HCT116 (cell line): ENCODE results near the gene RBM33. TPM values are rescaled to one million over a fixed set of nuclear protein-coding genes. Genes with fewer than 3 reads are reported as not detected.

Experiments used
- ATAC-seq: fragments of 200-7000 bp; cut with Tn5 transposase; 2 replicates; pipeline ENCODE4 v1.9.1; 2020; ENCODE audit warnings: mild to moderate bottlenecking, moderate library complexity
- BruUV-seq: library from RNA; stranded (reverse); fragments of 400-500 nt; replicated peaks from 2 replicates; lab custom pipeline; 2021; lab: Mats Ljungman, UMichigan
- CTCF ChIA-PET: fragments of 300-600 bp; sonication (Branson Sonifier 250); formaldehyde crosslinking; loops from one replicate; lab custom pipeline; 2021; ENCODE audit warnings: antibody characterized with exemption; lab: Charles Lee
- POLR2A ChIA-PET: fragments of 300-600, 350-600 bp; sonication (Branson Sonifier 250); formaldehyde crosslinking; loops from one replicate; lab custom pipeline; 2021; ENCODE audit warnings: antibody characterized with exemption; lab: Charles Lee
- RAD21 ChIA-PET, 2 experiments: fragments of 300-600 bp; sonication (Branson Sonifier 250); formaldehyde crosslinking; loops; one replicate each; lab custom pipeline; 2023; ENCODE audit warnings: low total read pairs in 2 of 2; ENCODE audit not compliant: uncharacterized antibody in 2 of 2, unreplicated experiment in 2 of 2, low non-redundant PET in 1 of 2; lab: Charles Lee
- DNase-seq: peaks from one replicate; pipeline ENCODE4 v3.0.0-alpha.2; 2010; ENCODE audit warnings: low read depth, low spot score
- H2AFZ ChIP-seq: fragments of 200-600 bp; shearing (Covaris generic), sonication (generic); 2 replicates; pipeline ENCODE4 v1.6.1; 2017; ENCODE audit warnings: low read depth, mixed run types, mixed read lengths, antibody characterized with exemption, low read length; ENCODE audit not compliant: poor library complexity, severe bottlenecking
- H3K27ac ChIP-seq: 2 replicates; pipeline ENCODE4 v1.5.1; 2012; ENCODE audit warnings: low read depth, low read length
- H3K27me3 ChIP-seq: fragments of 200-600 bp; sonication (generic); 2 replicates; pipeline ENCODE4 v1.6.1; 2016; ENCODE audit warnings: mixed run types, low read length, mixed read lengths; ENCODE audit not compliant: insufficient read depth
- H3K36me3 ChIP-seq, 2 experiments: fragments of 200-500 bp in 1 of 2; fragments of 200-600 bp in 1 of 2; sonication (Bioruptor generic) in 1 of 2; sonication (generic) in 1 of 2; 2 replicates each; pipeline versions ENCODE4 v1.5.1 to v1.6.1; 2014 to 2016; ENCODE audit warnings: low read length in 2 of 2, inconsistent platforms in 1 of 2, mixed read lengths in 1 of 2, mixed run types in 1 of 2; ENCODE audit not compliant: insufficient read depth in 2 of 2, control insufficient read depth in 1 of 2
- H3K4me1 ChIP-seq, 2 experiments: fragments of 200-600 bp in 1 of 2; sonication (generic) in 1 of 2; 2 replicates each; pipeline versions ENCODE4 v1.5.1 to v1.6.1; 2012 to 2017; ENCODE audit warnings: low read length in 2 of 2, inconsistent platforms in 1 of 2, mild to moderate bottlenecking in 1 of 2, mixed read lengths in 1 of 2, mixed run types in 1 of 2, moderate library complexity in 1 of 2; ENCODE audit not compliant: insufficient read depth in 2 of 2, control insufficient read depth in 1 of 2
- H3K4me2 ChIP-seq: fragments of 200-600 bp; sonication (generic); 2 replicates; pipeline ENCODE4 v1.6.1; 2017; ENCODE audit warnings: mixed run types, low read length, mixed read lengths
- H3K4me3 ChIP-seq, 2 experiments: fragments of 200-600 bp in 1 of 2; sonication (generic) in 1 of 2; replicated peaks in 1 of 2; 2 replicates each; pipeline ENCODE4 v1.5.1; 2011 to 2016; ENCODE audit warnings: low read length in 2 of 2, control low read depth in 1 of 2, low read depth in 1 of 2, mild to moderate bottlenecking in 1 of 2, mixed read lengths in 1 of 2, mixed run types in 1 of 2
- H3K79me2 ChIP-seq: fragments of 200-600 bp; sonication (generic); 2 replicates; pipeline ENCODE4 v1.6.1; 2017; ENCODE audit warnings: mild to moderate bottlenecking, mixed run types, low read length, moderate library complexity, mixed read lengths; ENCODE audit not compliant: insufficient read depth
- H3K9ac ChIP-seq: fragments of 200-600 bp; sonication (generic); 2 replicates; pipeline ENCODE4 v1.6.1; 2016; ENCODE audit warnings: low read length, mixed read lengths
- H3K9me2 ChIP-seq: fragments of 200-600 bp; sonication (generic), shearing (Covaris generic); 2 replicates; pipeline ENCODE4 v1.6.1; 2017; ENCODE audit warnings: mixed run types, mild to moderate bottlenecking, moderate library complexity; ENCODE audit not compliant: insufficient read depth
- H3K9me3 ChIP-seq, 2 experiments: fragments of 200-500 bp in 1 of 2; fragments of 200-600 bp in 1 of 2; sonication (Bioruptor generic) in 1 of 2; sonication (generic) in 1 of 2; 2 replicates each; pipeline ENCODE4 v1.6.1; 2014 to 2017; ENCODE audit warnings: low read length in 2 of 2, mixed read lengths in 2 of 2, inconsistent platforms in 1 of 2, low read depth in 1 of 2, mild to moderate bottlenecking in 1 of 2, mixed run types in 1 of 2, moderate library complexity in 1 of 2; ENCODE audit not compliant: control insufficient read depth in 1 of 2, insufficient read depth in 1 of 2
- H4K20me1 ChIP-seq: fragments of 200-600 bp; sonication (generic), shearing (Covaris generic); 2 replicates; pipeline ENCODE4 v1.6.1; 2017; ENCODE audit warnings: mixed run types, mild to moderate bottlenecking, moderate library complexity; ENCODE audit not compliant: insufficient read depth
- CBX3 ChIP-seq: IDR thresholded peaks from 2 replicates; pipeline ENCODE4 v1.6.1; 2012; ENCODE audit warnings: low read depth
- ELF1 ChIP-seq: IDR thresholded peaks from 2 replicates; pipeline ENCODE4 v1.6.1; 2012; ENCODE audit warnings: low read depth, borderline replicate concordance
- JUND ChIP-seq: IDR thresholded peaks from 2 replicates; pipeline ENCODE4 v1.6.1; 2012
- POLR2AphosphoS5 ChIP-seq: IDR thresholded peaks from 2 replicates; pipeline ENCODE4 v1.6.1; 2011; ENCODE audit warnings: mild to moderate bottlenecking, low read depth, low read length, moderate library complexity
- RAD21 ChIP-seq: IDR thresholded peaks from 2 replicates; pipeline ENCODE4 v1.6.1; 2012; ENCODE audit warnings: low read depth, mild to moderate bottlenecking
- SIN3A ChIP-seq: IDR thresholded peaks from 2 replicates; pipeline ENCODE4 v1.6.1; 2012; ENCODE audit warnings: low read depth
- SP1 ChIP-seq: IDR thresholded peaks from 2 replicates; pipeline ENCODE4 v1.6.1; 2012; ENCODE audit warnings: low read depth
- SRF ChIP-seq: IDR thresholded peaks from 2 replicates; pipeline ENCODE4 v1.6.1; 2012; ENCODE audit warnings: low read depth
- TCF7L2 ChIP-seq: IDR thresholded peaks from 2 replicates; pipeline ENCODE4 v1.7.0; 2011; ENCODE audit warnings: borderline replicate concordance, inconsistent platforms; ENCODE audit not compliant: insufficient read depth, insufficient read length; ENCODE audit errors: extremely low read depth
- YY1 ChIP-seq: IDR thresholded peaks from 2 replicates; pipeline ENCODE4 v1.6.1; 2011; ENCODE audit warnings: low read length, low read depth, moderate library complexity, mild to moderate bottlenecking; ENCODE audit not compliant: insufficient replicate concordance; ENCODE audit errors: extremely low read depth
- ZNF274 ChIP-seq: fragments of 200-500 bp; sonication (Bioruptor generic); IDR thresholded peaks from 2 replicates; pipeline ENCODE4 v1.6.1; 2014; ENCODE audit warnings: mild to moderate bottlenecking, low read depth, low read length, inconsistent platforms
- intact Hi-C: fragments of 100-400 bp; cut with micrococcal nuclease; formaldehyde crosslinking; loops from 2 replicates; pipeline ENCODE4 v1.10.0; 2022
- total RNA-seq: library from RNA; stranded (reverse); gene quantifications from one replicate; pipeline ENCODE4 v1.2.1, GENCODE V29; 2021; ENCODE audit not compliant: unreplicated experiment
- TF ChIP-seq, protein P1 (sequence below), 3 experiments: fragments of 200-600 bp in 1 of 3; sonication (generic) in 1 of 3; IDR thresholded peaks in 2 of 3; conservative IDR thresholded peaks in 1 of 3; 2 replicates each; pipeline ENCODE4 v1.5.1; 2012 to 2017; ENCODE audit warnings: low read depth in 2 of 3, low read length in 2 of 3, antibody characterized with exemption in 1 of 3, borderline replicate concordance in 1 of 3, control low read depth in 1 of 3, mild to moderate bottlenecking in 1 of 3, mixed read lengths in 1 of 3, mixed run types in 1 of 3, moderate library complexity in 1 of 3; ENCODE audit not compliant: insufficient read depth in 1 of 3
- TF ChIP-seq, protein P2 (sequence below): IDR thresholded peaks from 2 replicates; pipeline ENCODE4 v1.6.1; 2012
- TF ChIP-seq, protein P3 (sequence below): IDR thresholded peaks from 2 replicates; pipeline ENCODE4 v1.6.1; 2011; ENCODE audit warnings: mild to moderate bottlenecking, low read length, moderate library complexity; ENCODE audit not compliant: insufficient replicate concordance; ENCODE audit errors: extremely low read depth
- TF ChIP-seq, protein P4 (sequence below): IDR thresholded peaks from 2 replicates; pipeline ENCODE4 v1.6.1; 2012

Gene RBM33
- total RNA-seq, 1 experiment from 2014 or later: 64.3 TPM

DNA sequence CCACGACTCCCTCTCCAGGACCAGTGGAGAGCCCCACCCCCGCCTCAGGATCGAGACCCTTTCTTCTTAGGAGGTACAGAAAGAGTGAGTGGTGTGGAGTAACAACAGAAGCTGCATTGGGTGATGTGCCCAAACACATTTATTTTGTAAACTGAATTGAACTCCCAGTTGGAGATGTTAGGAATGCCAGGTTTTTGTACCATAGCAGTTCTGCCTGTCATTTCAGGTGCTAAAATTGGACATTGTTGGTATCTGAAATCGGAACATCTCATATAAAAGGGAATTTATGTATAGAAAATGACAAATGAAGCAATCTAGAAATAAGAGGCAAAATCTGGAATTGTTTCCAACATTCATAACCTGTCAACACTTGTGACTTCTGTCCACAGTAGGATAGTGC, 93.1 kb downstream of the RBM33 start:
- no peak overlapping the region for H3K27ac ChIP-seq
- BruUV-seq: no TSS peak
- ChIA-PET CTCF (interaction anchor here (1.4 kb wide), 1 partner anchor 139 kb away, joined by 6 read pairs; no protein-coding TSS in a partner anchor), POLR2A (no interaction called here), RAD21 (no interaction called here)
- no peak overlapping the region for H3K4me2 ChIP-seq
- peaks cover 28% of the 10 kb centered on the region; the same call in 1 of the 2 replicates for H3K79me2 ChIP-seq
- H3K4me1 ChIP-seq: no peaks in the 10 kb centered on the region
- intact Hi-C loops: no loop called here
- no peak overlapping the region for H3K9ac ChIP-seq
- TF ChIP-seq ELF1 (no peak), SIN3A (no peak), SRF (no peak), JUND (no peak)
- TF ChIP-seq, protein P1, sequence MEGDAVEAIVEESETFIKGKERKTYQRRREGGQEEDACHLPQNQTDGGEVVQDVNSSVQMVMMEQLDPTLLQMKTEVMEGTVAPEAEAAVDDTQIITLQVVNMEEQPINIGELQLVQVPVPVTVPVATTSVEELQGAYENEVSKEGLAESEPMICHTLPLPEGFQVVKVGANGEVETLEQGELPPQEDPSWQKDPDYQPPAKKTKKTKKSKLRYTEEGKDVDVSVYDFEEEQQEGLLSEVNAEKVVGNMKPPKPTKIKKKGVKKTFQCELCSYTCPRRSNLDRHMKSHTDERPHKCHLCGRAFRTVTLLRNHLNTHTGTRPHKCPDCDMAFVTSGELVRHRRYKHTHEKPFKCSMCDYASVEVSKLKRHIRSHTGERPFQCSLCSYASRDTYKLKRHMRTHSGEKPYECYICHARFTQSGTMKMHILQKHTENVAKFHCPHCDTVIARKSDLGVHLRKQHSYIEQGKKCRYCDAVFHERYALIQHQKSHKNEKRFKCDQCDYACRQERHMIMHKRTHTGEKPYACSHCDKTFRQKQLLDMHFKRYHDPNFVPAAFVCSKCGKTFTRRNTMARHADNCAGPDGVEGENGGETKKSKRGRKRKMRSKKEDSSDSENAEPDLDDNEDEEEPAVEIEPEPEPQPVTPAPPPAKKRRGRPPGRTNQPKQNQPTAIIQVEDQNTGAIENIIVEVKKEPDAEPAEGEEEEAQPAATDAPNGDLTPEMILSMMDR (IDR thresholded peaks at IDR 0.05 in 2 of 3, conservative IDR thresholded peaks at IDR 0.05 in 1 of 3; ENCODE audit: borderline replicate concordance in 1 of 3, insufficient read depth in 1 of 3, low read depth in 2 of 3, low read length in 2 of 3): no peak
- TF ChIP-seq, protein P2, sequence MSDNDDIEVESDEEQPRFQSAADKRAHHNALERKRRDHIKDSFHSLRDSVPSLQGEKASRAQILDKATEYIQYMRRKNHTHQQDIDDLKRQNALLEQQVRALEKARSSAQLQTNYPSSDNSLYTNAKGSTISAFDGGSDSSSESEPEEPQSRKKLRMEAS: no peak
- DNase-seq: no peak
- no peaks in the 10 kb centered on the region for H3K27me3 ChIP-seq
- no peaks in the 10 kb centered on the region for H4K20me1 ChIP-seq
- H3K36me3 ChIP-seq: peaks cover 20 to 24% of the 10 kb centered on the region in 2 experiments; a peak in 3 of 4 replicates
- H3K9me2 ChIP-seq: no peaks in the 10 kb centered on the region
- ATAC-seq: no peak
- no peaks in the 10 kb centered on the region for H3K9me3 ChIP-seq
- H3K4me3 ChIP-seq: no peak overlapping the region
- no peak overlapping the region for H2AFZ ChIP-seq

DNA sequence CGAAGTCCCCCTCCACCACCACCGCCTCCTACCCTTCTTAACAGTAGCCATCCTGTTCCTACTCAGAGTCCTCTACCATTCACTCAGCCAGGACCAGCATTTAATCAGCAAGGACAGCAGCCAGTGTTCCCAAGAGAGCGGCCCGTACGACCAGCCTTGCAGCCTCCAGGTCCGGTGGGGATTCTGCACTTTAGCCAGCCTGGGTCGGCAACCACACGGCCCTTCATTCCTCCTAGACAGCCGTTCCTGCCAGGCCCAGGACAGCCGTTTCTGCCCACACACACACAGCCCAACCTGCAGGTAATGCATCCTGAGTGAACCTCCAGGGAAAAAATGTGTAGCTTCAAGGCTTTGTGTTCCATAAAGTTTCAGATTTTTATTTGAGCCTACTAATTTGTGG, 93.6 kb downstream of the RBM33 start:
- H3K36me3 ChIP-seq: peaks cover 20 to 24% of the 10 kb centered on the region in 2 experiments; a peak in 3 of 4 replicates
- TF ChIP-seq CBX3 (no peak), SP1 (no peak), ZNF274 (no peak), TCF7L2 (no peak), YY1 (no peak), ELF1 (no peak), SIN3A (no peak), RAD21 (no peak), POLR2AphosphoS5 (no peak), SRF (no peak)
- TF ChIP-seq, protein P3, sequence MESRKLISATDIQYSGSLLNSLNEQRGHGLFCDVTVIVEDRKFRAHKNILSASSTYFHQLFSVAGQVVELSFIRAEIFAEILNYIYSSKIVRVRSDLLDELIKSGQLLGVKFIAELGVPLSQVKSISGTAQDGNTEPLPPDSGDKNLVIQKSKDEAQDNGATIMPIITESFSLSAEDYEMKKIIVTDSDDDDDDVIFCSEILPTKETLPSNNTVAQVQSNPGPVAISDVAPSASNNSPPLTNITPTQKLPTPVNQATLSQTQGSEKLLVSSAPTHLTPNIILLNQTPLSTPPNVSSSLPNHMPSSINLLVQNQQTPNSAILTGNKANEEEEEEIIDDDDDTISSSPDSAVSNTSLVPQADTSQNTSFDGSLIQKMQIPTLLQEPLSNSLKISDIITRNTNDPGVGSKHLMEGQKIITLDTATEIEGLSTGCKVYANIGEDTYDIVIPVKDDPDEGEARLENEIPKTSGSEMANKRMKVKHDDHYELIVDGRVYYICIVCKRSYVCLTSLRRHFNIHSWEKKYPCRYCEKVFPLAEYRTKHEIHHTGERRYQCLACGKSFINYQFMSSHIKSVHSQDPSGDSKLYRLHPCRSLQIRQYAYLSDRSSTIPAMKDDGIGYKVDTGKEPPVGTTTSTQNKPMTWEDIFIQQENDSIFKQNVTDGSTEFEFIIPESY: no peak
- TF ChIP-seq, protein P2: no peak
- TF ChIP-seq, protein P4, sequence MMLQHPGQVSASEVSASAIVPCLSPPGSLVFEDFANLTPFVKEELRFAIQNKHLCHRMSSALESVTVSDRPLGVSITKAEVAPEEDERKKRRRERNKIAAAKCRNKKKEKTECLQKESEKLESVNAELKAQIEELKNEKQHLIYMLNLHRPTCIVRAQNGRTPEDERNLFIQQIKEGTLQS: no peak

More for the DNA sequence above, 93.6 kb downstream of the RBM33 start:
- DNase-seq: no peak
- BruUV-seq: no TSS peak
- no peak for ATAC-seq
- peaks cover 25% of the 10 kb centered on the region; the same call in 1 of the 2 replicates for H3K79me2 ChIP-seq
- no peak overlapping the region for H3K9ac ChIP-seq
- H3K27me3 ChIP-seq: no peaks in the 10 kb centered on the region
- intact Hi-C loops: loop anchor here (1.0 kb wide), 1 partner anchor 139 kb away; no protein-coding TSS in a partner anchor
- no peak overlapping the region for H3K4me2 ChIP-seq
- H3K27ac ChIP-seq: no peak overlapping the region
- no peaks in the 10 kb centered on the region for H4K20me1 ChIP-seq
- H3K4me1 ChIP-seq: no peaks in the 10 kb centered on the region
- H2AFZ ChIP-seq: no peak overlapping the region
- ChIA-PET RAD21 (no interaction called here), CTCF (interaction anchor here (1.4 kb wide), 1 partner anchor 139 kb away, joined by 6 read pairs; no protein-coding TSS in a partner anchor), POLR2A (no interaction called here)
- no peaks in the 10 kb centered on the region for H3K9me2 ChIP-seq
- no peak overlapping the region for H3K4me3 ChIP-seq
- no peaks in the 10 kb centered on the region for H3K9me3 ChIP-seq
